Mammary epithelial cell (primary cell): ENCODE measurements around the gene DTD1.

ENCODE experiments used
- CTCF ChIP-seq, 2 donors: IDR thresholded peaks in 1 of 2; conservative IDR thresholded peaks in 1 of 2; 2 replicates each; pipeline ENCODE4 v1.5.1; 2011 to 2012; ENCODE audit warnings: inconsistent platforms in 2 of 2, low read length in 2 of 2, mild to moderate bottlenecking in 2 of 2, control low read depth in 1 of 2, low read depth in 1 of 2; ENCODE audit not compliant: insufficient read depth in 1 of 2; ENCODE audit errors: extremely low read depth in 1 of 2
- EZH2 ChIP-seq: IDR thresholded peaks from 2 replicates; pipeline ENCODE4 v1.6.1; 2012; ENCODE audit warnings: low read length, inconsistent platforms, borderline replicate concordance

- no peak for TF ChIP-seq CTCF (conservative IDR thresholded peaks at IDR 0.05 in 1 of 2, IDR thresholded peaks at IDR 0.05 in 1 of 2; ENCODE audit: extremely low read depth in 1 of 2, insufficient read depth in 1 of 2, low read depth in 1 of 2, low read length in 2 of 2)
- no peak for TF ChIP-seq EZH2
These were observed 25.7 kb downstream of the DTD1 start for GRCh38 chr20:18613553-18613952.
